Prostate gland (tissue), 2 donors: ENCODE measurements around the gene LEO1.

ENCODE experiments used
- POLR2A ChIP-seq: fragments of 450-650 bp; IDR thresholded peaks from one replicate; pipeline ENCODE4 v1.6.1; 2016; ENCODE audit warnings: antibody characterized with exemption, mild to moderate bottlenecking
- TF ChIP-seq, protein P1 (sequence below), 4 experiments: fragments of 200-600 bp in 2 of 4; fragments of 450-650 bp in 2 of 4; sonication (generic) in 2 of 4; IDR thresholded peaks; 1 replicate in 3 of 4; 2 replicates in 1 of 4; pipeline ENCODE4 v1.5.1; 2016 to 2019; ENCODE audit warnings: antibody characterized with exemption in 4 of 4, mild to moderate bottlenecking in 2 of 4, moderate library complexity in 2 of 4

GRCh38 chr15:51907136-51907862 is 64.3 kb downstream of the LEO1 start:
- no peak for TF ChIP-seq POLR2A
- TF ChIP-seq, protein P1, sequence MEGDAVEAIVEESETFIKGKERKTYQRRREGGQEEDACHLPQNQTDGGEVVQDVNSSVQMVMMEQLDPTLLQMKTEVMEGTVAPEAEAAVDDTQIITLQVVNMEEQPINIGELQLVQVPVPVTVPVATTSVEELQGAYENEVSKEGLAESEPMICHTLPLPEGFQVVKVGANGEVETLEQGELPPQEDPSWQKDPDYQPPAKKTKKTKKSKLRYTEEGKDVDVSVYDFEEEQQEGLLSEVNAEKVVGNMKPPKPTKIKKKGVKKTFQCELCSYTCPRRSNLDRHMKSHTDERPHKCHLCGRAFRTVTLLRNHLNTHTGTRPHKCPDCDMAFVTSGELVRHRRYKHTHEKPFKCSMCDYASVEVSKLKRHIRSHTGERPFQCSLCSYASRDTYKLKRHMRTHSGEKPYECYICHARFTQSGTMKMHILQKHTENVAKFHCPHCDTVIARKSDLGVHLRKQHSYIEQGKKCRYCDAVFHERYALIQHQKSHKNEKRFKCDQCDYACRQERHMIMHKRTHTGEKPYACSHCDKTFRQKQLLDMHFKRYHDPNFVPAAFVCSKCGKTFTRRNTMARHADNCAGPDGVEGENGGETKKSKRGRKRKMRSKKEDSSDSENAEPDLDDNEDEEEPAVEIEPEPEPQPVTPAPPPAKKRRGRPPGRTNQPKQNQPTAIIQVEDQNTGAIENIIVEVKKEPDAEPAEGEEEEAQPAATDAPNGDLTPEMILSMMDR (IDR thresholded peaks at IDR 0.05): peak in 1 of 4 experiments; percentile 39
